MCF 10A (cell line): Measurements from ENCODE around the gene SLC25A42. TPM values are rescaled to one million over a fixed set of nuclear protein-coding genes. Genes with fewer than 3 reads are reported as not detected.

Source experiments
- BruUV-seq: library from RNA; stranded (reverse); fragments of 400-500 nt; replicated peaks from 2 replicates; lab custom pipeline; 2021; lab: Mats Ljungman, UMichigan
- CTCF ChIA-PET: fragments of 300-600 bp; sonication (Branson Sonifier 250); formaldehyde crosslinking; extraction: SDS; loops from one replicate; lab custom pipeline; 2021; ENCODE audit warnings: antibody characterized with exemption, inconsistent platforms; lab: Yijun Ruan, JAX
- POLR2A ChIA-PET: fragments of 300-600, 350-650 bp; sonication (Branson Sonifier 250); formaldehyde crosslinking; extraction: SDS; loops from one replicate; lab custom pipeline; 2020; ENCODE audit warnings: antibody characterized with exemption, inconsistent platforms; lab: Yijun Ruan, JAX
- DNase-seq: peaks from one replicate; pipeline ENCODE4 v3.0.0-alpha.2; 2018; ENCODE audit not compliant: unreplicated experiment
- H3K27ac Mint-ChIP-seq: one replicate; pipeline ENCODE4 v1.8.0; 2022; ENCODE audit warnings: mild to moderate bottlenecking, low read depth, mixed read lengths; ENCODE audit not compliant: unreplicated experiment
- H3K27me3 Mint-ChIP-seq: one replicate; pipeline ENCODE4 v1.8.0; 2022; ENCODE audit warnings: mixed read lengths; ENCODE audit not compliant: insufficient read depth, unreplicated experiment
- H3K36me3 Mint-ChIP-seq: one replicate; pipeline ENCODE4 v1.8.0; 2022; ENCODE audit warnings: mild to moderate bottlenecking, moderate library complexity, mixed read lengths; ENCODE audit not compliant: insufficient read depth, unreplicated experiment
- H3K4me1 Mint-ChIP-seq: one replicate; pipeline ENCODE4 v1.8.0; 2022; ENCODE audit warnings: mixed read lengths; ENCODE audit not compliant: insufficient read depth, unreplicated experiment
- H3K4me3 Mint-ChIP-seq: one replicate; pipeline ENCODE4 v1.8.0; 2022; ENCODE audit warnings: mild to moderate bottlenecking, moderate library complexity, mixed read lengths; ENCODE audit not compliant: unreplicated experiment
- H3K9me3 Mint-ChIP-seq: one replicate; pipeline ENCODE4 v1.8.0; 2022; ENCODE audit warnings: mixed read lengths; ENCODE audit not compliant: unreplicated experiment
- intact Hi-C: fragments of 100-400 bp; cut with micrococcal nuclease; formaldehyde crosslinking; loops from 2 replicates; pipeline ENCODE4 v1.14.1; 2022
- total RNA-seq: library from RNA; stranded (reverse); gene quantifications from 2 replicates; pipeline ENCODE4 v1.2.3, GENCODE V29; 2022
- TF ChIP-seq, protein P1 (sequence below): fragments of 200-600 bp; IDR thresholded peaks from one replicate; pipeline ENCODE4 v1.8.0; 2022; ENCODE audit warnings: antibody characterized with exemption, mild to moderate bottlenecking; ENCODE audit not compliant: unreplicated experiment

SLC25A42 gene
- total RNA-seq, 1 experiment from 2014 or later: 3.1 TPM

DNA sequence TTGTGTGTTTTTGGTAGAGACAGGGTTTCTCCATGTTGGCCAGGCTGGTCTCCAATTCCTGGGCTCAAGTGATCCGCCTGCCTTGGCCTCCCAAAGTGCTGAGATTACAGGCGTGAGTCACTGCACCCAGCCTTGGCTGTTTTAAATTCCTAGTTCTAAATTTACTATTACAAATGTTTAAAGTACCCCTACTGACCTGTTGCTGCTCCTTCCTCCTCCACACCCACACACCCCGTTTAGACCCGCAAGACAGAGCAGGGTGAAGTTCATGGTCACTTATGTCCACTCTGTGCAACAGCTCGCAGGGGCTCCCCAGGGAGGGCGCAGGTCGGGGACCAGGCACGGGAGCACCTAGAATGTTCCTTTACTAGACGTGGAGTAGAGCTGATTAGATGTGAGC lies 45.8 kb downstream of the SLC25A42 start:
- BruUV-seq: no TSS peak
- ChIA-PET POLR2A (no interaction called here), CTCF (interaction anchor here (0.6 kb wide), 1 partner anchor 287 kb away, joined by 4 read pairs; no protein-coding TSS in a partner anchor)
- Mint-ChIP-seq H3K36me3 (peaks cover 6% of the 10 kb centered on the region), H3K27ac (no peak overlapping the region), H3K4me3 (no peak overlapping the region), H3K9me3 (no peaks in the 10 kb centered on the region), H3K27me3 (no peaks in the 10 kb centered on the region), H3K4me1 (no peaks in the 10 kb centered on the region)
- intact Hi-C loops: no loop called here
- TF ChIP-seq, protein P1, sequence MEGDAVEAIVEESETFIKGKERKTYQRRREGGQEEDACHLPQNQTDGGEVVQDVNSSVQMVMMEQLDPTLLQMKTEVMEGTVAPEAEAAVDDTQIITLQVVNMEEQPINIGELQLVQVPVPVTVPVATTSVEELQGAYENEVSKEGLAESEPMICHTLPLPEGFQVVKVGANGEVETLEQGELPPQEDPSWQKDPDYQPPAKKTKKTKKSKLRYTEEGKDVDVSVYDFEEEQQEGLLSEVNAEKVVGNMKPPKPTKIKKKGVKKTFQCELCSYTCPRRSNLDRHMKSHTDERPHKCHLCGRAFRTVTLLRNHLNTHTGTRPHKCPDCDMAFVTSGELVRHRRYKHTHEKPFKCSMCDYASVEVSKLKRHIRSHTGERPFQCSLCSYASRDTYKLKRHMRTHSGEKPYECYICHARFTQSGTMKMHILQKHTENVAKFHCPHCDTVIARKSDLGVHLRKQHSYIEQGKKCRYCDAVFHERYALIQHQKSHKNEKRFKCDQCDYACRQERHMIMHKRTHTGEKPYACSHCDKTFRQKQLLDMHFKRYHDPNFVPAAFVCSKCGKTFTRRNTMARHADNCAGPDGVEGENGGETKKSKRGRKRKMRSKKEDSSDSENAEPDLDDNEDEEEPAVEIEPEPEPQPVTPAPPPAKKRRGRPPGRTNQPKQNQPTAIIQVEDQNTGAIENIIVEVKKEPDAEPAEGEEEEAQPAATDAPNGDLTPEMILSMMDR: no peak
- no peak for DNase-seq

DNA sequence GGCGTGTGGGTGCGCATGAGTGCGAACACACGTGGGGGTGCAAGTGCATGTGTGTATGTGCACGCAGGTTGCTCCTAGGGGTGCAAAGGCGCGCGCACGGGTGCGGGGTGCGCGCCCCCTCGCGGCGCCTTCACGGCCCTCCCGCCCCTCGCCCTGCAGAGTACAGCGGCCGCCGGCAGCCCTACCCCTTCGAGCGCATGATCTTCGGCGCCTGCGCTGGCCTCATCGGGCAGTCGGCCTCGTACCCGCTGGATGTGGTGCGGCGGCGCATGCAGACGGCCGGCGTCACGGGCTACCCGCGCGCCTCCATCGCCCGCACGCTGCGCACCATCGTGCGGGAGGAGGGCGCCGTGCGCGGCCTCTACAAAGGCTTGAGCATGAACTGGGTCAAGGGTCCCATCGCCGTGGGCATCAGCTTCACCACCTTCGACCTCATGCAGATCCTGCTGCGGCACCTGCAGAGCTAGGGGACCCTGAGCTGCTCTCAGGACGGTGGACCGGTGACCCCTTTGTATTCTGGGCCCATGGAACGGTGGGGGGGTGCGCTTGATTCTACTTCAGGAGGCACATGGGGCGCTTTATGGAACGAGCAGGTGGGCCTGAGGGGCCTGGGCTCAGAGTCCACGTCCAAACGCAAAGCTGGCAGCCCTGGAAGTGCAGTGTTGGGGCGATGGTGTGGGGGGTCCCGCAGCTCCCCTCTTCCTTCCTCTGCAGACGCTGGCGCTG lies 46.8 kb downstream of the SLC25A42 start:
- Mint-ChIP-seq H3K9me3 (no peaks in the 10 kb centered on the region), H3K4me1 (no peaks in the 10 kb centered on the region), H3K4me3 (no peak overlapping the region), H3K27me3 (no peaks in the 10 kb centered on the region), H3K27ac (no peak overlapping the region), H3K36me3 (peaks cover 6% of the 10 kb centered on the region)
- TF ChIP-seq, protein P1: no peak
- ChIA-PET CTCF (interaction anchor here (0.6 kb wide), 2 partner anchors 50 to 288 kb away, joined by 3 to 4 read pairs; no protein-coding TSS in a partner anchor), POLR2A (interaction anchor here (0.5 kb wide), 1 partner anchor 12 kb away, joined by 4 read pairs; no protein-coding TSS in a partner anchor)
- BruUV-seq: no TSS peak
- intact Hi-C loops: no loop called here
- no peak for DNase-seq

DNA sequence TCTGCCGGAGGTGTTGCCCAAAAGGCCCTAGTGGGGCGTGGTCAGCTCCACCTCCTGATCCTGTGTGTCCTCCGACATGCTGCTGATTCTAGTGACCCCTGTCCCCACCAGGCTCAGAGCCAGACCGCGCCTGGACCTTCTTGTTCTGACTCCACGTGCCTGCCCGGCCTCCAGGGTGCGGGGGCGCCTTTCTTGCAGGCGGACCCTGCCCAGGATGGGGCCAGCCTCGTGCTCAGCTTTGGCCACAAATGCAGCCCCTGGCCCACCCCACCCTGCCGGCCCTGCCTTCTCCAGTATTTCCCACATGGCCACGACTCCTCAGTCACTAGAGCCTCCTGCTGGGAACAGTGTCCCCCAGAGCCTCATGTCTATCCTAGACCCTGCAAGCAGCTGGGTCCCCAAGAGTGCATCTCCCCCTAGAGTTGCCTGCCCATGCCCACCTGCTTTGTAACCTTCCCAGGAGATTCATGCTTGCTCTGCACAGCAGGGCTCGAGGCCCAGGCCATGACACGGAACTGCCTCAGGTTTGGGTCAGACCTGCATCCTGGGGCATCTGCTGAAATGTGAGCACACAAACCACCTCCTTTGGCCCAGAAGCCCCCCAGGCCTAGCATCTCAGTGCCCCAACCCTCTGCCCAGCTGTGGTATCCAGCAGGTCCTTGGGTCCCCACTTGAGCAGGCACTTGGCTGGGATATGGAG lies 47.5 kb downstream of the SLC25A42 start:
- no peaks in the 10 kb centered on the region for H3K9me3 Mint-ChIP-seq
- ChIA-PET CTCF (interaction anchor here (0.6 kb wide), 1 partner anchor 51 kb away, joined by 3 read pairs; no protein-coding TSS in a partner anchor), POLR2A (interaction anchor here (0.8 to 1.0 kb wide), 2 partner anchors 13 to 14 kb away, joined by 4 read pairs; no protein-coding TSS in a partner anchor)
- H3K36me3 Mint-ChIP-seq: peaks cover 6% of the 10 kb centered on the region
- intact Hi-C loops: no loop called here
- BruUV-seq: no TSS peak
- no peak overlapping the region for H3K4me3 Mint-ChIP-seq
- no peaks in the 10 kb centered on the region for H3K4me1 Mint-ChIP-seq
- no peak overlapping the region for H3K27ac Mint-ChIP-seq
- DNase-seq: no peak
- no peaks in the 10 kb centered on the region for H3K27me3 Mint-ChIP-seq
- TF ChIP-seq, protein P1: no peak

DNA sequence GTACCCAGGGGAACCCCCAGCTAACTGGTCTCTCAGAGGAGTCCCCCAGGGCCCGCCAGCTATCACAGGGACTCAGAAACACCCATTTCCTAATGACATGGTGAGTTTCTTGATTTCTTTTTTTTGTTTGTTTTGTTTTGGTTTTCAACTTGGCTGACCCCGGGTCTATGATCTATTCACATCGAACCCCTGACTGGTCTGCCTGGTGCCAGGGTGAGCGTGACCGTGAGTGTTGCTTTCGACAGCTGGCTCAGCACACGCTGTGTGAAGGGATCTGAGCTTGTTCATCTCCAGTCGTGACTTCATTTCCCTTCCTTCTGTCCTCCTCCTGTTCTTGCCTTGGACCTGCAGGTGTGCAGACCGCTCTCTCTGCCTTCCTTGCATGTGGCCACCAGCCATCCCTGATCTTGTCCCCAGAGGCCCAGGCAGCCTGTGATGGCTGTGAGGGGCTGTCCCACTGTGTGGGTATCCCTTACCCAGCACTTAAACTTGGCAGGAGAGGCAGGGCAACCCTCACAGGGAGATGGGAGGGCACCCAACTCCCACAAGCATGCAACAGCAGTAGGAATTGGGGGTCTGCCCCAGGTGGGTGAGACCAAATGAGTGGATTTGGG lies 48.3 kb downstream of the SLC25A42 start:
- TF ChIP-seq, protein P1: no peak
- ChIA-PET CTCF (no interaction called here), POLR2A (interaction anchor here (0.8 to 1.0 kb wide), 2 partner anchors 13 to 14 kb away, joined by 4 read pairs; no protein-coding TSS in a partner anchor)
- Mint-ChIP-seq H3K4me3 (no peak overlapping the region), H3K36me3 (peaks cover 6% of the 10 kb centered on the region), H3K4me1 (no peaks in the 10 kb centered on the region), H3K27ac (no peak overlapping the region), H3K9me3 (no peaks in the 10 kb centered on the region), H3K27me3 (no peaks in the 10 kb centered on the region)
- intact Hi-C loops: no loop called here
- BruUV-seq: no TSS peak
- no peak for DNase-seq
